GM23338 (cell line): Measurements from ENCODE around the gene IRF3. TPM values are rescaled to one million over a fixed set of nuclear protein-coding genes. Genes with fewer than 3 reads are reported as not detected.

Experiments used
- ATAC-seq: fragments of 200-7000 bp; cut with Tn5 transposase; 3 replicates; pipeline ENCODE4 v1.9.1; 2020
- DNase-seq: peaks from one replicate; pipeline ENCODE4 v3.0.0-alpha.2; 2015; ENCODE audit warnings: low spot score
- H2AFZ ChIP-seq: fragments of 200-600 bp; sonication (generic); 2 replicates; pipeline ENCODE4 v1.8.0; 2016; ENCODE audit warnings: antibody characterized with exemption, mild to moderate bottlenecking, moderate library complexity
- H3F3A ChIP-seq: fragments of 200-600 bp; sonication (generic); replicated peaks from 2 replicates; pipeline ENCODE4 v1.8.0; 2017; ENCODE audit warnings: antibody characterized with exemption, mixed run types, low read depth
- H3K27ac ChIP-seq: fragments of 200-600 bp; sonication (generic); 2 replicates; pipeline ENCODE4 v1.6.1; 2016; ENCODE audit warnings: low read depth
- H3K27me3 ChIP-seq: fragments of 200-600 bp; sonication (generic); 2 replicates; pipeline ENCODE4 v1.8.0; 2016; ENCODE audit warnings: mild to moderate bottlenecking, mixed run types, moderate library complexity; ENCODE audit not compliant: insufficient read depth
- H3K36me3 ChIP-seq: fragments of 200-600 bp; sonication (generic); 2 replicates; pipeline ENCODE4 v1.8.0; 2016; ENCODE audit warnings: mild to moderate bottlenecking; ENCODE audit not compliant: insufficient read depth
- H3K4me1 ChIP-seq: fragments of 200-600 bp; sonication (generic); 2 replicates; pipeline ENCODE4 v1.8.0; 2016; ENCODE audit warnings: mild to moderate bottlenecking, moderate library complexity; ENCODE audit not compliant: insufficient read depth
- H3K4me2 ChIP-seq: fragments of 200-600 bp; sonication (generic); 2 replicates; pipeline ENCODE4 v1.7.1; 2017; ENCODE audit warnings: mixed run types
- H3K4me3 ChIP-seq: fragments of 200-600 bp; sonication (generic); 2 replicates; pipeline ENCODE4 v1.6.1; 2016; ENCODE audit warnings: mixed run types
- H3K79me2 ChIP-seq: fragments of 200-600 bp; sonication (generic); replicated peaks from 2 replicates; pipeline ENCODE4 v1.8.0; 2017; ENCODE audit warnings: mild to moderate bottlenecking; ENCODE audit not compliant: insufficient read depth
- H3K9me2 ChIP-seq: fragments of 200-600 bp; sonication (generic); 2 replicates; pipeline ENCODE4 v1.8.0; 2017; ENCODE audit not compliant: insufficient read depth
- H4K20me1 ChIP-seq: fragments of 200-600 bp; sonication (generic); replicated peaks from 2 replicates; pipeline ENCODE4 v1.8.0; 2017; ENCODE audit warnings: mild to moderate bottlenecking; ENCODE audit not compliant: insufficient read depth
- H3K27ac Mint-ChIP-seq: 2 replicates; pipeline ENCODE4 v1.8.0; 2020; ENCODE audit warnings: inconsistent platforms, mild to moderate bottlenecking, moderate library complexity, mixed read lengths
- H3K27me3 Mint-ChIP-seq: 3 replicates; pipeline ENCODE4 v1.8.0; 2022; ENCODE audit warnings: low read depth, mild to moderate bottlenecking, moderate library complexity, mixed read lengths, inconsistent platforms; ENCODE audit not compliant: insufficient read depth, poor library complexity
- H3K36me3 Mint-ChIP-seq: 3 replicates; pipeline ENCODE4 v1.8.0; 2021; ENCODE audit warnings: low read depth, mild to moderate bottlenecking, inconsistent platforms, moderate library complexity, mixed read lengths
- H3K4me1 Mint-ChIP-seq: 3 replicates; pipeline ENCODE4 v1.8.0; 2020; ENCODE audit warnings: mild to moderate bottlenecking, inconsistent platforms, mixed read lengths
- H3K4me3 Mint-ChIP-seq: 3 replicates; pipeline ENCODE4 v1.8.0; 2021; ENCODE audit warnings: moderate library complexity, mild to moderate bottlenecking, inconsistent platforms, mixed read lengths
- H3K9me3 Mint-ChIP-seq: 3 replicates; pipeline ENCODE4 v1.8.0; 2020; ENCODE audit warnings: moderate library complexity, mild to moderate bottlenecking, inconsistent platforms, mixed read lengths
- CREB1 ChIP-seq: fragments of 250-450 bp; sonication (Bioruptor Pico); IDR thresholded peaks from 2 replicates; pipeline ENCODE4 v1.5.0; 2020; ENCODE audit warnings: low read depth, mild to moderate bottlenecking, moderate library complexity
- CTCF ChIP-seq, 2 experiments: fragments of 200-600 bp in 1 of 2; sonication (generic) in 1 of 2; conservative IDR thresholded peaks; 2 replicates each; pipeline versions ENCODE4 v1.5.1 to v1.6.1; 2016 to 2017; ENCODE audit warnings: antibody characterized with exemption in 2 of 2, low read depth in 2 of 2, mild to moderate bottlenecking in 2 of 2, moderate library complexity in 1 of 2
- ETS1 ChIP-seq: IDR thresholded peaks from 2 replicates; pipeline ENCODE4 v1.6.1; 2016; ENCODE audit warnings: antibody characterized with exemption
- EZH2 ChIP-seq: fragments of 200-600 bp; sonication (generic); IDR thresholded peaks from one replicate; pipeline ENCODE4 v1.8.0; 2017; ENCODE audit warnings: antibody characterized with exemption, mild to moderate bottlenecking, low read depth; ENCODE audit not compliant: unreplicated experiment
- EZH2phosphoT487 ChIP-seq: fragments of 200-600 bp; sonication (generic); IDR thresholded peaks from one replicate; pipeline ENCODE4 v1.8.1; 2018; ENCODE audit warnings: antibody characterized with exemption; ENCODE audit not compliant: unreplicated experiment
- JUNB ChIP-seq: IDR thresholded peaks from one replicate; pipeline ENCODE4 v1.6.1; 2016; ENCODE audit warnings: antibody characterized with exemption; ENCODE audit not compliant: unreplicated experiment
- NANOG ChIP-seq: IDR thresholded peaks from 2 replicates; pipeline ENCODE4 v1.6.1; 2016; ENCODE audit warnings: antibody characterized with exemption, borderline replicate concordance
- POLR2AphosphoS5 ChIP-seq: IDR thresholded peaks from 2 replicates; pipeline ENCODE4 v1.6.1; 2016; ENCODE audit warnings: antibody characterized with exemption, low read depth
- REST ChIP-seq: IDR thresholded peaks from one replicate; pipeline ENCODE4 v1.6.1; 2018; ENCODE audit warnings: antibody characterized with exemption; ENCODE audit not compliant: unreplicated experiment
- STAT1 ChIP-seq: IDR thresholded peaks from one replicate; pipeline ENCODE4 v1.6.1; 2016; ENCODE audit warnings: antibody characterized with exemption; ENCODE audit not compliant: unreplicated experiment
- ZNF114 ChIP-seq: fragments of 250-450 bp; sonication (Bioruptor Pico); IDR thresholded peaks from 2 replicates; pipeline ENCODE4 v1.5.0; 2020; ENCODE audit warnings: mild to moderate bottlenecking, moderate library complexity
- ZNF331 ChIP-seq: fragments of 250-450 bp; sonication (Bioruptor Pico); IDR thresholded peaks from 2 replicates; pipeline ENCODE4 v1.5.0; 2020; ENCODE audit warnings: low read depth, mild to moderate bottlenecking, moderate library complexity
- ZNF462 ChIP-seq: fragments of 250-450 bp; sonication (Bioruptor Pico); IDR thresholded peaks from 2 replicates; pipeline ENCODE4 v1.5.0; 2020; ENCODE audit warnings: mild to moderate bottlenecking, moderate library complexity
- polyA plus RNA-seq: library from polyadenylated mRNA; unstranded; fragments of >200 nt; fragmentation: Nextera tagmentation; extraction: Ambion mirVana; gene quantifications from 2 replicates; pipeline ENCODE4 v1.2.1, GENCODE V29; 2016
- total RNA-seq: library from RNA; depleted of rRNA; stranded (reverse); fragments of >200 nt; shearing (Covaris generic); gene quantifications from 2 replicates; pipeline ENCODE4 v1.2.3, GENCODE V29; 2014

IRF3 gene
- total and polyA plus RNA-seq, 2 experiments from 2014 or later: 57.4 to 164 TPM

GRCh38 chr19:49662011-49662410 lies 3.6 kb downstream of the IRF3 start:
- Histone ChIP-seq H3K4me2 (no peak overlapping the region), H3K9me2 (no peaks in the 10 kb centered on the region), H3K4me1 (peaks cover 9% of the 10 kb centered on the region), H3K27ac (no peak overlapping the region), H3K36me3 (peaks cover 16% of the 10 kb centered on the region), H3F3A (peaks cover 30% of the 10 kb centered on the region), H3K27me3 (no peaks in the 10 kb centered on the region), H3K4me3 (no peak overlapping the region), H3K79me2 (peaks cover 28% of the 10 kb centered on the region), H4K20me1 (peaks cover 18% of the 10 kb centered on the region), H2AFZ (no peak overlapping the region)
- Mint-ChIP-seq H3K9me3 (peaks cover 19% of the 10 kb centered on the region), H3K27me3 (peaks cover 35% of the 10 kb centered on the region), H3K4me3 (no peak overlapping the region), H3K27ac (no peak overlapping the region), H3K36me3 (peaks cover 61% of the 10 kb centered on the region), H3K4me1 (peaks cover 11% of the 10 kb centered on the region; the same call in 2 of the 3 replicates)
- DNase-seq (no peak), ATAC-seq (no peak)
- no peak for TF ChIP-seq NANOG
- TF ChIP-seq CTCF (conservative IDR thresholded peaks at IDR 0.05; ENCODE audit: low read depth in 2 of 2): no peak
- TF ChIP-seq POLR2AphosphoS5: no peak
- no peak for TF ChIP-seq EZH2phosphoT487
- no peak for TF ChIP-seq CREB1 (CRISPR knock-in tag)
- no peak for TF ChIP-seq JUNB
- no peak for TF ChIP-seq EZH2
- no peak for TF ChIP-seq ZNF331
- no peak for TF ChIP-seq ZNF462
- no peak for TF ChIP-seq REST
- no peak for TF ChIP-seq ZNF114 (CRISPR knock-in tag)
- TF ChIP-seq ETS1: no peak
- TF ChIP-seq STAT1: no peak
